Measurements from ENCODE around the gene PRKAG1. TPM values are rescaled to one million over a fixed set of nuclear protein-coding genes. Genes with fewer than 3 reads are reported as not detected.

PRKAG1 gene
- total RNA-seq, 1 experiment from 2014 or later = 66.5 TPM

Other genes with a start within 250 kb of the PRKAG1 start
- 19.0 and 24.4 TPM in 2 replicates for gene ADCY6, start 229.7 kb downstream of the PRKAG1 start, total RNA-seq (2014; rRNA removed)
- 21.4 and 32.9 TPM in 2 replicates for gene CACNB3, start 200.3 kb downstream of the PRKAG1 start, total RNA-seq (2014; rRNA removed)
- 102 and 105 TPM in 2 replicates for gene DDX23, start 166.6 kb downstream of the PRKAG1 start, total RNA-seq (2014; rRNA removed)
- 7.6 and 8.3 TPM in 2 replicates for gene RND1, start 152.9 kb downstream of the PRKAG1 start, total RNA-seq (2014; rRNA removed)
- gene FKBP11, start 93.3 kb downstream of the PRKAG1 start, total RNA-seq (2014; rRNA removed) = 9.7 and 16.4 TPM in 2 replicates
- gene ARF3, start 61.3 kb downstream of the PRKAG1 start, total RNA-seq (2014; rRNA removed) = 85.5 and 93.0 TPM in 2 replicates
- 3.7 and 7.4 TPM in 2 replicates for gene WNT10B, start 47.0 kb downstream of the PRKAG1 start, total RNA-seq (2014; rRNA removed)
- not detected in 2 replicates for gene WNT1, start 40.5 kb downstream of the PRKAG1 start, total RNA-seq (2014; rRNA removed)
- gene DDN, start 19.4 kb downstream of the PRKAG1 start, total RNA-seq (2014; rRNA removed) = 3.5 and 5.6 TPM in 2 replicates
- 41.9 and 51.7 TPM in 2 replicates for gene KMT2D, start 42.0 kb upstream of the PRKAG1 start, total RNA-seq (2014; rRNA removed)
- gene RHEBL1, start 51.2 kb upstream of the PRKAG1 start, total RNA-seq (2014; rRNA removed) = 4.2 and 5.0 TPM in 2 replicates
- gene DHH, start 76.0 kb upstream of the PRKAG1 start, total RNA-seq (2014; rRNA removed) = 0.04 and 0.23 TPM in 2 replicates
- gene LMBR1L, start 92.1 kb upstream of the PRKAG1 start, total RNA-seq (2014; rRNA removed) = 17.1 and 18.5 TPM in 2 replicates
- gene TUBA1B, start 112.6 kb upstream of the PRKAG1 start, total RNA-seq (2014; rRNA removed) = 4,374 and 4,720 TPM in 2 replicates
- 46.1 and 46.9 TPM in 2 replicates for gene TUBA1A, start 170.3 kb upstream of the PRKAG1 start, total RNA-seq (2014; rRNA removed)
- gene TUBA1C, start 246.3 kb upstream of the PRKAG1 start, total RNA-seq (2014; rRNA removed) = 1,285 and 1,376 TPM in 2 replicates